ENCODE data around the gene WNT3A.
A peak's percentile ranks its signal among the peaks of the same experiment; 100 is the strongest.

WNT3A gene

GRCh38 chr1:227999056-227999930 is 7.5 kb upstream of the WNT3A start:
- DNase-seq, result peak; percentile 71

- DNase-seq, result peak; percentile 8
Observed at GRCh38 chr1:228000416-228000815, 6.4 kb upstream of the WNT3A start.

- peak; percentile 8 for DNase-seq
Observed at GRCh38 chr1:228000836-228001563, 5.8 kb upstream of the WNT3A start.

GRCh38 chr1:228001738-228002535 is 4.9 kb upstream of the WNT3A start:
- peak; percentile 5 for DNase-seq

- no peak for DNase-seq
Observed at GRCh38 chr1:228002792-228003191, 4.0 kb upstream of the WNT3A start.

- no peak for DNase-seq
Observed at GRCh38 chr1:228003461-228004330, 3.1 kb upstream of the WNT3A start.

GRCh38 chr1:228004331-228004855 is 2.4 kb upstream of the WNT3A start:
- DNase-seq, result no peak

- DNase-seq, result no peak
Observed at GRCh38 chr1:228004856-228005462, 1.8 kb upstream of the WNT3A start.

- no peak for DNase-seq
Observed at GRCh38 chr1:228005511-228006033, 1.2 kb upstream of the WNT3A start.

GRCh38 chr1:228006034-228006785 is 588 bp upstream of the WNT3A start:
- no peak for DNase-seq

GRCh38 chr1:228007049-228007800 is 427 bp downstream of the WNT3A start:
- peak; percentile 9 for DNase-seq

GRCh38 chr1:228007801-228008341 is 1.1 kb downstream of the WNT3A start:
- peak; percentile 14 for DNase-seq

GRCh38 chr1:228008391-228009115 is 1.8 kb downstream of the WNT3A start:
- peak; percentile 9 for DNase-seq

- no peak for DNase-seq
Observed at GRCh38 chr1:228009116-228009827, 2.5 kb downstream of the WNT3A start.

GRCh38 chr1:228009828-228010775 is 3.3 kb downstream of the WNT3A start:
- DNase-seq, result no peak

GRCh38 chr1:228010921-228011320 is 4.1 kb downstream of the WNT3A start:
- no peak for DNase-seq

Measured in activated T-cell treated with anti-CD3 and anti-CD28 coated beads, Interleukin-2, amount 50 U/mL, for 1 hour (primary cell).